GM12878 (cell line): ENCODE measurements around the gene FGGY. TPM values are rescaled to one million over a fixed set of nuclear protein-coding genes. Genes with fewer than 3 reads are reported as not detected.

Source experiments
- BHLHE40 ChIP-seq, 2 experiments: fragments of 450-650 bp in 1 of 2; IDR thresholded peaks; 2 replicates each; pipeline ENCODE4 v1.6.1; 2011 to 2017; ENCODE audit warnings: low read depth in 2 of 2, borderline replicate concordance in 1 of 2, improper control_type of control experiment in 1 of 2, low read length in 1 of 2, mild to moderate bottlenecking in 1 of 2
- HCFC1 ChIP-seq: fragments of 150-350 bp; IDR thresholded peaks from 2 replicates; pipeline ENCODE4 v1.6.1; 2014; ENCODE audit warnings: low read length
- KAT2A ChIP-seq: conservative IDR thresholded peaks from 2 replicates; pipeline ENCODE4 v1.6.1; 2011; ENCODE audit warnings: low read depth, low read length; ENCODE audit not compliant: control insufficient read depth
- MEF2B ChIP-seq: fragments of 450-650 bp; IDR thresholded peaks from 2 replicates; pipeline ENCODE4 v1.6.1; 2018; ENCODE audit warnings: mild to moderate bottlenecking, moderate library complexity; ENCODE audit not compliant: partially characterized antibody, poor library complexity, severe bottlenecking
- NFIC ChIP-seq: IDR thresholded peaks from 2 replicates; pipeline ENCODE4 v1.6.1; 2012; ENCODE audit warnings: low read depth, mild to moderate bottlenecking, inconsistent platforms, low read length, moderate library complexity
- STAT1 ChIP-seq: fragments of 450-650 bp; conservative IDR thresholded peaks from 2 replicates; pipeline ENCODE4 v1.6.1; 2014; ENCODE audit warnings: antibody characterized with exemption, mild to moderate bottlenecking
- polyA plus RNA-seq, 11 experiments: library from polyadenylated mRNA; depleted of rRNA in 4 of 11; unstranded in 6 of 11; stranded (reverse) in 5 of 11; fragments of >200 nt; fragmentation: Nextera tagmentation in 4 of 11; fragmentation: Illumina TruSeq in 1 of 11; extraction: Ambion mirVana in 4 of 11; extraction: Trizol in 1 of 11; gene quantifications; 1 replicate in 1 of 11; 2 replicates in 10 of 11; pipeline versions ENCODE4 v1.2.1 to v1.2.3, GENCODE V29; 2011 to 2016; ENCODE audit warnings: inconsistent platforms in 2 of 11, missing spikeins in 2 of 11, low read depth in 1 of 11
- total RNA-seq, 4 experiments: library from RNA; depleted of rRNA in 3 of 4; stranded (reverse); fragments of >200 nt in 3 of 4; fragmentation: Illumina TruSeq in 1 of 4; extraction: Trizol in 1 of 4; gene quantifications; 2 replicates each; pipeline versions ENCODE4 v1.2.1 to v1.2.3, GENCODE V29; 2013 to 2021
- TF ChIP-seq, protein P1 (sequence below): fragments of 450-650 bp; IDR thresholded peaks from 2 replicates; pipeline ENCODE4 v1.6.1; 2016; ENCODE audit warnings: mild to moderate bottlenecking
- TF ChIP-seq, protein P2 (sequence below): fragments of 450-650 bp; IDR thresholded peaks from 2 replicates; pipeline ENCODE4 v1.6.1; 2017; ENCODE audit warnings: mild to moderate bottlenecking, low read depth, inconsistent platforms; ENCODE audit not compliant: poor library complexity, severe bottlenecking
- TF ChIP-seq, protein P3 (sequence below): fragments of 450-650 bp; IDR thresholded peaks from 2 replicates; pipeline ENCODE4 v1.6.1; 2014; ENCODE audit warnings: mild to moderate bottlenecking

Gene FGGY
- total and polyA plus RNA-seq, 10 of the 15 experiments (the other 5 are each of a cell fraction or from before 2014, with no cell fraction given): 6.2 to 11.9 (median 7.5) TPM

DNA sequence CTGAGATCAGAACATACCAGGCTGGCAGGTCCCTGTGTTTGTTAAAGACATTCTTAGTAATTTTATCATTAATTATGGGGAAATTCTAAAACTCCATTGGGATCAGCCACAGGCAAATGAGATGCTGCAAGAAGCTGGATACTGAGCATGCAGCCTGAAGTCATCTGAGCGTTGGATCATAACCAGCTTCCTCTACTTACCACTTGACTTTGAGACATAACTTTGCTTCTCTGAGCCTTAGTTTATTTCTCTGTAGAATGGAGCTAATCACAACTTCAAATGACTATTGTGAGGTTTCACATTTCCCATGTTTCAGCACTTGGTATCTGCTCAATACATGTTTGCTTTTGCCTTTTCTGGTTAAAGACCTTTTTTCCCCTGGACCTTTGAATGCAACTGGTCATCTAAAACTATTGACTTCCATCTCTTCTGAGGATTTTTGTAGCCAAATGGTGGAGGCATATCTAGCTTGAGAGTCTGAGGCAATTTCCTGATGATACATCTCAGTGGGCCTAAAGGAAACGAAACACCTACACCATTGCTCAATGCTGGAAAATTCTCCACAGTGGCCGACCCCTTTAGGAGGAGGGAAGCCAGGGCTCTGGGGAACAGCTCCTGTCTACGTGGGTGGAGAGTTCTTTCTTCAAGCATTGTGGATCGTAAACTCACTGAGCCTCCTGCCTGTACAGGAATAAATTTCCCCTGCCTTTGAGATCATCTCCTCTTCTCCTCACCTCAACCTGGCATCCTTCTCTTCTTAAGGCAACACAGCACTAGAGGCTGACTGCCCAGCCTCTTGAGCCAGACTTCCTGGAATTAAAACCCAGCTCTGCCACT lies 408.8 kb downstream of the FGGY start (continued):
- TF ChIP-seq, protein P1, sequence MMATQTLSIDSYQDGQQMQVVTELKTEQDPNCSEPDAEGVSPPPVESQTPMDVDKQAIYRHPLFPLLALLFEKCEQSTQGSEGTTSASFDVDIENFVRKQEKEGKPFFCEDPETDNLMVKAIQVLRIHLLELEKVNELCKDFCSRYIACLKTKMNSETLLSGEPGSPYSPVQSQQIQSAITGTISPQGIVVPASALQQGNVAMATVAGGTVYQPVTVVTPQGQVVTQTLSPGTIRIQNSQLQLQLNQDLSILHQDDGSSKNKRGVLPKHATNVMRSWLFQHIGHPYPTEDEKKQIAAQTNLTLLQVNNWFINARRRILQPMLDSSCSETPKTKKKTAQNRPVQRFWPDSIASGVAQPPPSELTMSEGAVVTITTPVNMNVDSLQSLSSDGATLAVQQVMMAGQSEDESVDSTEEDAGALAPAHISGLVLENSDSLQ: no peak
- TF ChIP-seq HCFC1: no peak
- TF ChIP-seq STAT1: no peak
- TF ChIP-seq NFIC: no peak
- TF ChIP-seq, protein P2, sequence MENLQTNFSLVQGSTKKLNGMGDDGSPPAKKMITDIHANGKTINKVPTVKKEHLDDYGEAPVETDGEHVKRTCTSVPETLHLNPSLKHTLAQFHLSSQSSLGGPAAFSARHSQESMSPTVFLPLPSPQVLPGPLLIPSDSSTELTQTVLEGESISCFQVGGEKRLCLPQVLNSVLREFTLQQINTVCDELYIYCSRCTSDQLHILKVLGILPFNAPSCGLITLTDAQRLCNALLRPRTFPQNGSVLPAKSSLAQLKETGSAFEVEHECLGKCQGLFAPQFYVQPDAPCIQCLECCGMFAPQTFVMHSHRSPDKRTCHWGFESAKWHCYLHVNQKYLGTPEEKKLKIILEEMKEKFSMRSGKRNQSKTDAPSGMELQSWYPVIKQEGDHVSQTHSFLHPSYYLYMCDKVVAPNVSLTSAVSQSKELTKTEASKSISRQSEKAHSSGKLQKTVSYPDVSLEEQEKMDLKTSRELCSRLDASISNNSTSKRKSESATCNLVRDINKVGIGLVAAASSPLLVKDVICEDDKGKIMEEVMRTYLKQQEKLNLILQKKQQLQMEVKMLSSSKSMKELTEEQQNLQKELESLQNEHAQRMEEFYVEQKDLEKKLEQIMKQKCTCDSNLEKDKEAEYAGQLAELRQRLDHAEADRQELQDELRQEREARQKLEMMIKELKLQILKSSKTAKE: no peak
- TF ChIP-seq BHLHE40 (IDR thresholded peaks at IDR 0.05; ENCODE audit: borderline replicate concordance in 1 of 2, low read depth in 2 of 2, low read length in 1 of 2): no peak
- TF ChIP-seq KAT2A: no peak
- TF ChIP-seq, protein P3, sequence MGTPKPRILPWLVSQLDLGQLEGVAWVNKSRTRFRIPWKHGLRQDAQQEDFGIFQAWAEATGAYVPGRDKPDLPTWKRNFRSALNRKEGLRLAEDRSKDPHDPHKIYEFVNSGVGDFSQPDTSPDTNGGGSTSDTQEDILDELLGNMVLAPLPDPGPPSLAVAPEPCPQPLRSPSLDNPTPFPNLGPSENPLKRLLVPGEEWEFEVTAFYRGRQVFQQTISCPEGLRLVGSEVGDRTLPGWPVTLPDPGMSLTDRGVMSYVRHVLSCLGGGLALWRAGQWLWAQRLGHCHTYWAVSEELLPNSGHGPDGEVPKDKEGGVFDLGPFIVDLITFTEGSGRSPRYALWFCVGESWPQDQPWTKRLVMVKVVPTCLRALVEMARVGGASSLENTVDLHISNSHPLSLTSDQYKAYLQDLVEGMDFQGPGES: no peak
- no peak for TF ChIP-seq MEF2B
